ENCODE measurements around the gene METRNL.

Gene METRNL

GRCh38 chr17:83099086-83099555 is 19.7 kb downstream of the METRNL start:
- Histone ChIP-seq H3K9ac (ENCODE audit: low read depth, low read length) (no peak overlapping the region), H3K4me1 (ENCODE audit: insufficient read depth, low read length) (peaks cover 3% of the 10 kb centered on the region; the same call in 1 of the 2 replicates), H3K27me3 (ENCODE audit: insufficient read depth, low read length) (no peaks in the 10 kb centered on the region), H3K27ac (ENCODE audit: low read length) (no peak overlapping the region), H3K4me3 (ENCODE audit: low read length) (no peak overlapping the region), H3K36me3 (ENCODE audit: insufficient read depth, low read depth, low read length) (peaks cover 14% of the 10 kb centered on the region; the same call in 1 of the 2 replicates), H3K9me3 (ENCODE audit: insufficient read depth, low read depth, low read length) (no peaks in the 10 kb centered on the region)

GRCh38 chr17:83099570-83100181 is 20.3 kb downstream of the METRNL start:
- no peaks in the 10 kb centered on the region for H3K27me3 ChIP-seq (ENCODE audit: insufficient read depth, low read length)
- no peak overlapping the region for H3K27ac ChIP-seq (ENCODE audit: low read length)
- H3K9ac ChIP-seq (ENCODE audit: low read depth, low read length), result no peak overlapping the region
- no peak overlapping the region for H3K4me3 ChIP-seq (ENCODE audit: low read length)
- H3K4me1 ChIP-seq (ENCODE audit: insufficient read depth, low read length), result peaks cover 3% of the 10 kb centered on the region; the same call in 1 of the 2 replicates
- H3K9me3 ChIP-seq (ENCODE audit: insufficient read depth, low read depth, low read length), result no peaks in the 10 kb centered on the region
- H3K36me3 ChIP-seq (ENCODE audit: insufficient read depth, low read depth, low read length), result peaks cover 14% of the 10 kb centered on the region; the same call in 1 of the 2 replicates

- no peaks in the 10 kb centered on the region for H3K27me3 ChIP-seq (ENCODE audit: insufficient read depth, low read length)
- H3K4me1 ChIP-seq (ENCODE audit: insufficient read depth, low read length), result peaks cover 3% of the 10 kb centered on the region; the same call in 1 of the 2 replicates
- H3K36me3 ChIP-seq (ENCODE audit: insufficient read depth, low read depth, low read length), result peaks cover 10% of the 10 kb centered on the region; the same call in 1 of the 2 replicates
- H3K9ac ChIP-seq (ENCODE audit: low read depth, low read length), result no peak overlapping the region
- H3K4me3 ChIP-seq (ENCODE audit: low read length), result no peak overlapping the region
- H3K9me3 ChIP-seq (ENCODE audit: insufficient read depth, low read depth, low read length), result no peaks in the 10 kb centered on the region
- H3K27ac ChIP-seq (ENCODE audit: low read length), result no peak overlapping the region
These were observed 20.9 kb downstream of the METRNL start for GRCh38 chr17:83100220-83100852.

GRCh38 chr17:83100853-83101391 is 21.5 kb downstream of the METRNL start:
- Histone ChIP-seq H3K36me3 (ENCODE audit: insufficient read depth, low read depth, low read length) (peaks cover 4% of the 10 kb centered on the region; the same call in 1 of the 2 replicates), H3K9me3 (ENCODE audit: insufficient read depth, low read depth, low read length) (no peaks in the 10 kb centered on the region), H3K4me1 (ENCODE audit: insufficient read depth, low read length) (peaks cover 3% of the 10 kb centered on the region; the same call in 1 of the 2 replicates), H3K27me3 (ENCODE audit: insufficient read depth, low read length) (no peaks in the 10 kb centered on the region), H3K4me3 (ENCODE audit: low read length) (no peak overlapping the region), H3K27ac (ENCODE audit: low read length) (no peak overlapping the region), H3K9ac (ENCODE audit: low read depth, low read length) (no peak overlapping the region)

GRCh38 chr17:83101805-83102480 is 22.5 kb downstream of the METRNL start:
- no peak overlapping the region for H3K9ac ChIP-seq (ENCODE audit: low read depth, low read length)
- H3K27ac ChIP-seq (ENCODE audit: low read length), result no peak overlapping the region
- peaks cover 3% of the 10 kb centered on the region; the same call in 1 of the 2 replicates for H3K4me1 ChIP-seq (ENCODE audit: insufficient read depth, low read length)
- no peaks in the 10 kb centered on the region for H3K36me3 ChIP-seq (ENCODE audit: insufficient read depth, low read depth, low read length)
- H3K27me3 ChIP-seq (ENCODE audit: insufficient read depth, low read length), result no peaks in the 10 kb centered on the region
- no peak overlapping the region for H3K4me3 ChIP-seq (ENCODE audit: low read length)
- H3K9me3 ChIP-seq (ENCODE audit: insufficient read depth, low read depth, low read length), result no peaks in the 10 kb centered on the region

GRCh38 chr17:83103200-83103942 is 24.0 kb downstream of the METRNL start:
- Histone ChIP-seq H3K9ac (ENCODE audit: low read depth, low read length) (no peak overlapping the region), H3K27me3 (ENCODE audit: insufficient read depth, low read length) (no peaks in the 10 kb centered on the region), H3K4me1 (ENCODE audit: insufficient read depth, low read length) (peaks cover 2% of the 10 kb centered on the region; the same call in 1 of the 2 replicates), H3K9me3 (ENCODE audit: insufficient read depth, low read depth, low read length) (no peaks in the 10 kb centered on the region), H3K27ac (ENCODE audit: low read length) (no peak overlapping the region), H3K36me3 (ENCODE audit: insufficient read depth, low read depth, low read length) (no peaks in the 10 kb centered on the region), H3K4me3 (ENCODE audit: low read length) (no peak overlapping the region)

- no peak overlapping the region for H3K27ac ChIP-seq (ENCODE audit: low read length)
- H3K9me3 ChIP-seq (ENCODE audit: insufficient read depth, low read depth, low read length), result no peaks in the 10 kb centered on the region
- no peaks in the 10 kb centered on the region for H3K27me3 ChIP-seq (ENCODE audit: insufficient read depth, low read length)
- H3K36me3 ChIP-seq (ENCODE audit: insufficient read depth, low read depth, low read length), result no peaks in the 10 kb centered on the region
- H3K4me3 ChIP-seq (ENCODE audit: low read length), result no peak overlapping the region
- H3K4me1 ChIP-seq (ENCODE audit: insufficient read depth, low read length), result no peaks in the 10 kb centered on the region
- H3K9ac ChIP-seq (ENCODE audit: low read depth, low read length), result no peak overlapping the region
These were observed 24.5 kb downstream of the METRNL start for GRCh38 chr17:83103943-83104311.

GRCh38 chr17:83104577-83105505 is 25.4 kb downstream of the METRNL start:
- H3K4me1 ChIP-seq (ENCODE audit: insufficient read depth, low read length), result no peaks in the 10 kb centered on the region
- no peak overlapping the region for H3K9ac ChIP-seq (ENCODE audit: low read depth, low read length)
- no peaks in the 10 kb centered on the region for H3K27me3 ChIP-seq (ENCODE audit: insufficient read depth, low read length)
- H3K9me3 ChIP-seq (ENCODE audit: insufficient read depth, low read depth, low read length), result no peaks in the 10 kb centered on the region
- no peak overlapping the region for H3K27ac ChIP-seq (ENCODE audit: low read length)
- H3K4me3 ChIP-seq (ENCODE audit: low read length), result no peak overlapping the region
- H3K36me3 ChIP-seq (ENCODE audit: insufficient read depth, low read depth, low read length), result no peaks in the 10 kb centered on the region

- no peak overlapping the region for H3K9ac ChIP-seq (ENCODE audit: low read depth, low read length)
- no peak overlapping the region for H3K27ac ChIP-seq (ENCODE audit: low read length)
- no peaks in the 10 kb centered on the region for H3K27me3 ChIP-seq (ENCODE audit: insufficient read depth, low read length)
- H3K9me3 ChIP-seq (ENCODE audit: insufficient read depth, low read depth, low read length), result no peaks in the 10 kb centered on the region
- H3K36me3 ChIP-seq (ENCODE audit: insufficient read depth, low read depth, low read length), result no peaks in the 10 kb centered on the region
- no peaks in the 10 kb centered on the region for H3K4me1 ChIP-seq (ENCODE audit: insufficient read depth, low read length)
- H3K4me3 ChIP-seq (ENCODE audit: low read length), result no peak overlapping the region
These were observed 26.1 kb downstream of the METRNL start for GRCh38 chr17:83105512-83105911.

GRCh38 chr17:83106056-83106588 is 26.7 kb downstream of the METRNL start:
- Histone ChIP-seq H3K4me3 (ENCODE audit: low read length) (no peak overlapping the region), H3K36me3 (ENCODE audit: insufficient read depth, low read depth, low read length) (no peaks in the 10 kb centered on the region), H3K9me3 (ENCODE audit: insufficient read depth, low read depth, low read length) (no peaks in the 10 kb centered on the region), H3K27ac (ENCODE audit: low read length) (no peak overlapping the region), H3K9ac (ENCODE audit: low read depth, low read length) (no peak overlapping the region), H3K27me3 (ENCODE audit: insufficient read depth, low read length) (no peaks in the 10 kb centered on the region), H3K4me1 (ENCODE audit: insufficient read depth, low read length) (no peaks in the 10 kb centered on the region)
